CD14-positive monocyte (primary cell): ENCODE data around the gene GRIN2A. TPM values are rescaled to one million over a fixed set of nuclear protein-coding genes. Genes with fewer than 3 reads are reported as not detected.

Experiments used
- DNase-seq, 3 donors: peaks; one replicate each; pipeline ENCODE4 v3.0.0-alpha.2; 2011 to 2022
- H2AFZ ChIP-seq: 2 replicates; pipeline ENCODE4 v1.6.0; 2012; ENCODE audit warnings: mild to moderate bottlenecking, low read depth, low read length, inconsistent platforms; ENCODE audit not compliant: insufficient read depth, poor library complexity, severe bottlenecking
- H3K27ac ChIP-seq, 2 donors: 1 replicate in 1 of 2; 2 replicates in 1 of 2; pipeline ENCODE4 v1.5.1; 2012 to 2013; ENCODE audit warnings: low read length in 2 of 2, control low read depth in 1 of 2, inconsistent platforms in 1 of 2, low read depth in 1 of 2, mild to moderate bottlenecking in 1 of 2
- H3K27me3 ChIP-seq, 2 donors: one replicate each; pipeline versions ENCODE4 v1.6.0 to v1.6.1; 2011 to 2013; ENCODE audit warnings: low read length in 2 of 2; ENCODE audit not compliant: control insufficient read depth in 2 of 2, insufficient read depth in 2 of 2
- H3K36me3 ChIP-seq, 2 donors: replicated peaks in 1 of 2; 1 replicate in 1 of 2; 2 replicates in 1 of 2; pipeline versions ENCODE4 v1.5.1 to v1.6.1; 2012 to 2013; ENCODE audit warnings: low read length in 2 of 2, control low read depth in 1 of 2, inconsistent platforms in 1 of 2, mild to moderate bottlenecking in 1 of 2; ENCODE audit not compliant: insufficient read depth in 2 of 2, control insufficient read depth in 1 of 2
- H3K4me1 ChIP-seq, 2 donors: 1 replicate in 1 of 2; 2 replicates in 1 of 2; pipeline versions ENCODE4 v1.5.1 to v1.6.1; 2012 to 2013; ENCODE audit warnings: low read length in 2 of 2, control low read depth in 1 of 2, inconsistent platforms in 1 of 2, mild to moderate bottlenecking in 1 of 2, moderate library complexity in 1 of 2; ENCODE audit not compliant: insufficient read depth in 2 of 2, control insufficient read depth in 1 of 2
- H3K4me2 ChIP-seq: replicated peaks from 2 replicates; pipeline ENCODE3; 2012; ENCODE audit warnings: low read length, moderate library complexity, mild to moderate bottlenecking; ENCODE audit not compliant: poor library complexity, severe bottlenecking; ENCODE audit errors: extremely low read depth
- H3K4me3 ChIP-seq, 3 experiments: fragments of 200-600 bp in 1 of 3; sonication (generic) in 1 of 3; replicated peaks in 1 of 3; 1 replicate in 2 of 3; 2 replicates in 1 of 3; pipeline ENCODE4 v1.5.1; 2011 to 2013; ENCODE audit warnings: low read length in 3 of 3, mild to moderate bottlenecking in 3 of 3, control low read depth in 2 of 3, low read depth in 2 of 3, inconsistent platforms in 1 of 3, moderate library complexity in 1 of 3
- H3K79me2 ChIP-seq: 2 replicates; pipeline ENCODE4 v1.6.0; 2012; ENCODE audit warnings: mild to moderate bottlenecking, control low read depth, inconsistent platforms, low read length, moderate library complexity; ENCODE audit not compliant: insufficient read depth
- H3K9ac ChIP-seq: 2 replicates; pipeline ENCODE4 v1.6.0; 2017; ENCODE audit warnings: low read length, mild to moderate bottlenecking; ENCODE audit not compliant: insufficient read depth, poor library complexity, severe bottlenecking
- H3K9me3 ChIP-seq, 2 donors: replicated peaks in 1 of 2; 1 replicate in 1 of 2; 2 replicates in 1 of 2; pipeline versions ENCODE4 v1.5.1 to v1.6.1; 2012 to 2013; ENCODE audit warnings: low read length in 2 of 2, control low read depth in 1 of 2; ENCODE audit not compliant: control insufficient read depth in 1 of 2, insufficient read depth in 1 of 2
- H4K20me1 ChIP-seq: 2 replicates; pipeline ENCODE4 v1.6.0; 2012; ENCODE audit warnings: mild to moderate bottlenecking, low read length, control low read depth, moderate library complexity; ENCODE audit not compliant: insufficient read depth
- H3K27ac Mint-ChIP-seq, 7 donors: one replicate each; pipeline ENCODE4 v1.8.0; 2020; ENCODE audit warnings: mild to moderate bottlenecking in 7 of 7, mixed read lengths in 7 of 7, moderate library complexity in 6 of 7, inconsistent platforms in 2 of 7
- H3K27me3 Mint-ChIP-seq, 3 donors: one replicate each; pipeline ENCODE4 v1.8.0; 2021 to 2022; ENCODE audit warnings: low read depth in 3 of 3, mild to moderate bottlenecking in 3 of 3, mixed read lengths in 3 of 3, moderate library complexity in 3 of 3, inconsistent platforms in 1 of 3
- H3K36me3 Mint-ChIP-seq, 2 donors: one replicate each; pipeline ENCODE4 v1.8.0; 2020; ENCODE audit warnings: mixed read lengths in 2 of 2, inconsistent platforms in 1 of 2, mild to moderate bottlenecking in 1 of 2
- H3K4me1 Mint-ChIP-seq: one replicate; pipeline ENCODE4 v1.8.0; 2020; ENCODE audit warnings: mild to moderate bottlenecking, mixed read lengths
- H3K4me3 Mint-ChIP-seq, 2 donors: one replicate each; pipeline ENCODE4 v1.8.0; 2020; ENCODE audit warnings: mild to moderate bottlenecking in 2 of 2, mixed read lengths in 2 of 2, moderate library complexity in 1 of 2
- H3K9me3 Mint-ChIP-seq, 7 donors: one replicate each; pipeline ENCODE4 v1.8.0; 2020 to 2022; ENCODE audit warnings: mixed read lengths in 7 of 7, mild to moderate bottlenecking in 6 of 7, moderate library complexity in 6 of 7, inconsistent platforms in 2 of 7
- CTCF ChIP-seq: fragments of 200-600 bp; IDR thresholded peaks from one replicate; pipeline ENCODE4 v1.8.0; 2022; ENCODE audit warnings: antibody characterized with exemption, mild to moderate bottlenecking
- WGBS: methylation state at CpG from one replicate; pipeline ENCODE4 v1.1.5; 2013; ENCODE audit warnings: missing lambda C conversion rate; ENCODE audit not compliant: insufficient coverage; 5-methylcytosine and 5-hydroxymethylcytosine counted together
- intact Hi-C, 2 donors: fragments of 100-400 bp; cut with micrococcal nuclease; formaldehyde crosslinking; loops; one replicate each; pipeline versions ENCODE4 v1.15.0 to v1.15.1; 2023
- polyA plus RNA-seq, 3 donors: library from polyadenylated mRNA; depleted of rRNA in 1 of 3; unstranded in 2 of 3; stranded (reverse) in 1 of 3; fragments of 300-500 nt in 2 of 3; fragments of >200 nt in 1 of 3; fragmentation: Illumina TruSeq in 2 of 3; gene quantifications; 1 replicate in 2 of 3; 2 replicates in 1 of 3; pipeline ENCODE4 v1.2.3, GENCODE V29; 2012 to 2021

The GRIN2A gene
- polyA plus RNA-seq, 3 donors = not detected

GRCh38 chr16:10172848-10173655 is 9.2 kb downstream of the GRIN2A start:
- H3K9me3 Mint-ChIP-seq = peaks cover 0 to 5% (median 1%) of the 10 kb centered on the region in 7 donors
- peak overlapping the region in 1 of 2 donors; percentile 27 for H3K4me3 Mint-ChIP-seq
- no peaks in the 10 kb centered on the region for H3K36me3 Mint-ChIP-seq
- H3K27me3 ChIP-seq = no peaks in the 10 kb centered on the region
- H2AFZ ChIP-seq = no peak overlapping the region
- H3K4me3 ChIP-seq = no peak overlapping the region
- H3K4me1 Mint-ChIP-seq = no peaks in the 10 kb centered on the region
- H3K4me1 ChIP-seq = no peaks in the 10 kb centered on the region
- peak overlapping the region in 1 of 7 donors; percentile 5 for H3K27ac Mint-ChIP-seq
- no peak for DNase-seq
- H3K9ac ChIP-seq = no peak overlapping the region
- no peaks in the 10 kb centered on the region for H4K20me1 ChIP-seq
- H3K79me2 ChIP-seq = no peaks in the 10 kb centered on the region
- 80% methylated on average over 5 of the region's 16 CpGs for WGBS
- intact Hi-C loops = no loop called here
- no peak overlapping the region for H3K27ac ChIP-seq
- no peak for TF ChIP-seq CTCF
- peaks cover 2 to 9% (median 4%) of the 10 kb centered on the region in 3 donors for H3K27me3 Mint-ChIP-seq
- no peaks in the 10 kb centered on the region for H3K36me3 ChIP-seq
- H3K9me3 ChIP-seq = no peaks in the 10 kb centered on the region
- no peak overlapping the region for H3K4me2 ChIP-seq

DNA sequence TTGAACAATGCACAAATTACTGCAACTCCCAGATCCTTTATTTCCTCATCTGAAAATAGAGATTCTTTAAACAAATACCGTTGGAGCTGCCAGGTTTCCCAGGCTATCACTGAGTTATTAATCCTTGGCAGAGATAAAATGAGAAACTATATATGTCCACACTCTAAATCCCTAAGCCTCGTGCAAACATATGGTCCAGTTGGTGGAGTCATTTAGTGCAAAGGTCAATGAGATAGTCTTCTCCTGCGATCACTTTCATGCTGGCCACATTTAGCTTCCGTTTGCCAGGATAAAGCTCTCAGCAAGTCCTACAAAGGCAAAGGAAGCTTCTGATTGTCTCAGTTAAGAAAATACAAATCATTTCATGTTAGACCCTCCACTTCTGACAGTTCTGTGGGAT is 11.0 kb downstream of the GRIN2A start:
- Histone ChIP-seq H3K4me1 (no peaks in the 10 kb centered on the region), H3K27ac (no peak overlapping the region), H3K36me3 (no peaks in the 10 kb centered on the region), H3K9me3 (no peaks in the 10 kb centered on the region), H3K4me2 (no peak overlapping the region), H3K4me3 (no peak overlapping the region), H3K9ac (no peak overlapping the region), H2AFZ (no peak overlapping the region), H3K79me2 (no peaks in the 10 kb centered on the region), H4K20me1 (no peaks in the 10 kb centered on the region), H3K27me3 (no peaks in the 10 kb centered on the region)
- Mint-ChIP-seq H3K9me3 (peaks cover 0 to 5% (median 1%) of the 10 kb centered on the region in 7 donors), H3K4me1 (no peaks in the 10 kb centered on the region), H3K4me3 (no peak overlapping the region), H3K36me3 (no peaks in the 10 kb centered on the region), H3K27me3 (peaks cover 4 to 9% (median 7%) of the 10 kb centered on the region in 3 donors), H3K27ac (no peak overlapping the region)
- WGBS = 86% methylated on average over 2 of the region's 4 CpGs
- intact Hi-C loops = no loop called here
- no peak for TF ChIP-seq CTCF
- DNase-seq = no peak
